Right forelimb (tissue), 1 donor: ENCODE measurements around the gene LMAN2L.

Experiments used
- DNase-seq: peaks from one replicate; pipeline ENCODE4 v3.0.0-alpha.2; 2018

LMAN2L gene

GRCh38 chr2:96702098-96702785, 37.6 kb downstream of the LMAN2L start:
- no peak for DNase-seq

- no peak for DNase-seq
Measured at GRCh38 chr2:96701636-96702035, 38.2 kb downstream of the LMAN2L start.

GRCh38 chr2:96700086-96700485, 39.8 kb downstream of the LMAN2L start:
- no peak for DNase-seq

- DNase-seq: no peak
Measured at GRCh38 chr2:96699621-96700020, 40.2 kb downstream of the LMAN2L start.

GRCh38 chr2:96699021-96699420, 40.8 kb downstream of the LMAN2L start:
- no peak for DNase-seq

- DNase-seq: no peak
Measured at GRCh38 chr2:96698221-96698861, 41.5 kb downstream of the LMAN2L start.

GRCh38 chr2:96697476-96697875, 42.4 kb downstream of the LMAN2L start:
- no peak for DNase-seq

GRCh38 chr2:96695602-96696001, 44.3 kb downstream of the LMAN2L start:
- no peak for DNase-seq

- DNase-seq: no peak
Measured at GRCh38 chr2:96694816-96695455, 44.9 kb downstream of the LMAN2L start.

- no peak for DNase-seq
Measured at GRCh38 chr2:96694279-96694678, 45.6 kb downstream of the LMAN2L start.

GRCh38 chr2:96693286-96694200, 46.3 kb downstream of the LMAN2L start:
- no peak for DNase-seq

GRCh38 chr2:96692094-96692971, 47.5 kb downstream of the LMAN2L start:
- no peak for DNase-seq

- no peak for DNase-seq
Measured at GRCh38 chr2:96691022-96691612, 48.7 kb downstream of the LMAN2L start.

GRCh38 chr2:96690306-96691021, 49.4 kb downstream of the LMAN2L start:
- no peak for DNase-seq

GRCh38 chr2:96689431-96689991, 50.4 kb downstream of the LMAN2L start:
- DNase-seq: no peak

- DNase-seq: no peak
Measured at GRCh38 chr2:96688649-96689430, 51.0 kb downstream of the LMAN2L start.

GRCh38 chr2:96687711-96688640, 51.9 kb downstream of the LMAN2L start:
- no peak for DNase-seq

GRCh38 chr2:96687266-96687665, 52.6 kb downstream of the LMAN2L start:
- DNase-seq: no peak
